ENCODE measurements around the gene FAM240B.

DNA sequence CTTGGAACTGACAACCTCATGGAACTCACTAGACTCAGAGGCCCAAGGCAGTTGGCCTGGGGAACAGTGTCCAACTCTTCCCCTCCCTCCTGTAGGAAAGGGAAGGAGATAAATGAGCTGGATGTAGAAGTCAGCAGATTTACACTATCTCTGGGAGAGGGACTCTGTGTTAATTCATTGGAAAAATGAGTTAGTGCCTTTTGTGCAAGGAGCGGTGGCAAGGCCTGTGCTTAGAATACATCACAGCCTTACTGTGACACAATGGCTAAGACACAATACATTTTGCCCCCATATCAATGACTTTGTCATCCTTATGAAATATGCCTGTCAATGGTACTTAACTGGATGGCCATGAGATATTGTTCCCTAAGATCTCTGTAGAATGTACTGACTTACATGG lies 28.0 kb upstream of the FAM240B start:
- TF ChIP-seq, protein P1, sequence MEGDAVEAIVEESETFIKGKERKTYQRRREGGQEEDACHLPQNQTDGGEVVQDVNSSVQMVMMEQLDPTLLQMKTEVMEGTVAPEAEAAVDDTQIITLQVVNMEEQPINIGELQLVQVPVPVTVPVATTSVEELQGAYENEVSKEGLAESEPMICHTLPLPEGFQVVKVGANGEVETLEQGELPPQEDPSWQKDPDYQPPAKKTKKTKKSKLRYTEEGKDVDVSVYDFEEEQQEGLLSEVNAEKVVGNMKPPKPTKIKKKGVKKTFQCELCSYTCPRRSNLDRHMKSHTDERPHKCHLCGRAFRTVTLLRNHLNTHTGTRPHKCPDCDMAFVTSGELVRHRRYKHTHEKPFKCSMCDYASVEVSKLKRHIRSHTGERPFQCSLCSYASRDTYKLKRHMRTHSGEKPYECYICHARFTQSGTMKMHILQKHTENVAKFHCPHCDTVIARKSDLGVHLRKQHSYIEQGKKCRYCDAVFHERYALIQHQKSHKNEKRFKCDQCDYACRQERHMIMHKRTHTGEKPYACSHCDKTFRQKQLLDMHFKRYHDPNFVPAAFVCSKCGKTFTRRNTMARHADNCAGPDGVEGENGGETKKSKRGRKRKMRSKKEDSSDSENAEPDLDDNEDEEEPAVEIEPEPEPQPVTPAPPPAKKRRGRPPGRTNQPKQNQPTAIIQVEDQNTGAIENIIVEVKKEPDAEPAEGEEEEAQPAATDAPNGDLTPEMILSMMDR (IDR thresholded peaks at IDR 0.05) = no peak
- no peak for TF ChIP-seq POLR2A (IDR thresholded peaks at IDR 0.05)
